ENCODE results near the gene DUSP10. TPM values are rescaled to one million over a fixed set of nuclear protein-coding genes. Genes with fewer than 3 reads are reported as not detected.

Gene DUSP10
- polyA plus RNA-seq, 3 donors from 2014 or later: 10.7 to 25.6 (median 14.7) TPM

GRCh38 chr1:221689138-221689537, 52.8 kb downstream of the DUSP10 start:
- DNase-seq: peak; percentile 38 to 59 (median 51)
- Mint-ChIP-seq H3K4me3 (peak overlapping the region in 4 of 5 donors; percentile 21 to 63 (median 40)), H3K36me3 (peaks cover 0 to 3% (median 0%) of the 10 kb centered on the region in 3 donors), H3K9me3 (no peaks in the 10 kb centered on the region), H3K27ac (peak overlapping the region; percentile 23 to 91 (median 83)), H3K4me1 (peaks cover 18 to 31% of the 10 kb centered on the region in 2 donors), H3K27me3 (ENCODE audit: low read depth in 3 of 3) (peaks cover 0 to 2% (median 2%) of the 10 kb centered on the region in 3 donors)

- Mint-ChIP-seq H3K4me1 (peaks cover 18 to 31% of the 10 kb centered on the region in 2 donors), H3K36me3 (peaks cover 0 to 3% (median 0%) of the 10 kb centered on the region in 3 donors), H3K27ac (peak overlapping the region; percentile 18 to 91 (median 78)), H3K27me3 (ENCODE audit: low read depth in 3 of 3) (peaks cover 0 to 2% (median 2%) of the 10 kb centered on the region in 3 donors), H3K9me3 (no peaks in the 10 kb centered on the region), H3K4me3 (peak overlapping the region in 4 of 5 donors; percentile 6 to 63 (median 36))
- DNase-seq: peak in 1 of 3 donors; percentile 6
These were observed 53.4 kb downstream of the DUSP10 start for GRCh38 chr1:221688488-221688843.

DNA sequence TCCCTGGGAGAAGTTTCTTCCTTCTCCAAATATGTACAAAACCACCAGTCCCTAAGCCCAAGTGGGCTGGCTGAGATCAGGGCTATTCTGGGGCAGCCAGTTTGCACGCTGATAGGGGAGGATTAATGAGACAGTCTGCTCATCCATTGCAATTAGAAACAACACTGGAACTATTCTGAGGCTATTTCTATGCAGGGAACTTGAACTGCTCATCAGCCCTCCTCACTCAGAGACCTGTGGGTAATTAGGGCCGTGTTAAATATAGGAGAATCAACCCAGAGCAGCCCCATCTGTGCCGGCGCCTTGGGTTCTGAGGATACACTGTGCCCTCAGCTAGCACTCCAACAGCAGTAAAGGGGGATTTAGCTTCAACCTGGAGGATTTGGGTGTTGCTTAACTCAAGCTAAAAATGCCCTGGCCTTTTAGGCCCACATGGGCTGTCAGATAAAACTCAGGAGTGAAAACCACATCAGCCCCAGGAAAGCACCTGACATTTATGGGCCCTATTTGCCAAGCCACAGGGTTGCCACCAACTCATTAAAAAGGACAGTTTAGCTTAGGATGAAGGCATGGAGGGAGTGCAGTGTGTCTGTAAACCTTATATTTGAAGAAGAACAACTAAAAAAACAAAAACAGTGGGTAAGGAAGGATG, 53.9 kb downstream of the DUSP10 start:
- H3K4me1 Mint-ChIP-seq: peaks cover 18 to 31% of the 10 kb centered on the region in 2 donors
- H3K36me3 Mint-ChIP-seq: peaks cover 0 to 3% (median 0%) of the 10 kb centered on the region in 3 donors
- peak overlapping the region in 4 of 5 donors; percentile 6 to 47 (median 36) for H3K4me3 Mint-ChIP-seq

DNA sequence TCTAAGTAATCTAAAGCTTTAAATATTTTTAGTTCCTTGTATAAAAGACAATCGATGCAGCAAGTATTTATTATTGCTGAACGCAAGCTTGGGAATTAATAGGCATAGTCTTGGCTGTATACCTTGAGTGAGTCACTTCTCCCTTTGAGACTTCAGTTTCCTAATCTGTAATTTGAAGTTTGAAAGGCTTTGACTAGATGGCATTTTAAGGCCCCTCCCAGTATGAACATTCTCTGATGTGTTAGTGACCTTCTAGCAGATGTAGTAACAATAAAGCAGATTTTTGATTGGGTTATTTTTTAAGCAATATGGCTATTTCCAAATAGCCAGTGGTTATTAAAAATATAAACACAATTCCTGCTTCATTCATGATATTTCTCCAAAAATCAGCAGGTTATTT, 58.2 kb downstream of the DUSP10 start:
- no peak overlapping the region for H3K27ac Mint-ChIP-seq
- peaks cover 0 to 4% (median 2%) of the 10 kb centered on the region in 3 donors for H3K27me3 Mint-ChIP-seq (ENCODE audit: low read depth in 3 of 3)
- no peak for DNase-seq
- H3K9me3 Mint-ChIP-seq: peaks cover 3 to 11% (median 7%) of the 10 kb centered on the region in 6 donors
- H3K36me3 Mint-ChIP-seq: peaks cover 7 to 9% (median 8%) of the 10 kb centered on the region in 3 donors
- no peak overlapping the region for H3K4me3 Mint-ChIP-seq
- H3K4me1 Mint-ChIP-seq: peaks cover 10 to 16% of the 10 kb centered on the region in 2 donors

More for the DNA sequence above, 53.9 kb downstream of the DUSP10 start:
- Mint-ChIP-seq H3K27ac (peak overlapping the region; percentile 60 to 91 (median 78)), H3K9me3 (no peaks in the 10 kb centered on the region), H3K27me3 (ENCODE audit: low read depth in 3 of 3) (peaks cover 0 to 2% (median 2%) of the 10 kb centered on the region in 3 donors)
- DNase-seq: peak in 1 of 3 donors; percentile 13

- no peak overlapping the region for H3K4me3 Mint-ChIP-seq
- no peak overlapping the region for H3K27ac Mint-ChIP-seq
- no peak for DNase-seq
- H3K36me3 Mint-ChIP-seq: peaks cover 8 to 12% (median 9%) of the 10 kb centered on the region in 3 donors
- no peaks in the 10 kb centered on the region for H3K4me1 Mint-ChIP-seq
- H3K9me3 Mint-ChIP-seq: peaks cover 3 to 11% (median 9%) of the 10 kb centered on the region in 6 donors
- peaks cover 0 to 2% (median 0%) of the 10 kb centered on the region in 3 donors for H3K27me3 Mint-ChIP-seq (ENCODE audit: low read depth in 3 of 3)
These were observed 61.8 kb downstream of the DUSP10 start for GRCh38 chr1:221680085-221680484.

- H3K27me3 Mint-ChIP-seq (ENCODE audit: low read depth in 3 of 3): peaks cover 0 to 2% (median 0%) of the 10 kb centered on the region in 3 donors
- no peak overlapping the region for H3K27ac Mint-ChIP-seq
- peaks cover 8 to 15% (median 9%) of the 10 kb centered on the region in 3 donors for H3K36me3 Mint-ChIP-seq
- H3K4me1 Mint-ChIP-seq: no peaks in the 10 kb centered on the region
- DNase-seq: no peak
- H3K9me3 Mint-ChIP-seq: peaks cover 3 to 11% (median 9%) of the 10 kb centered on the region in 6 donors
- H3K4me3 Mint-ChIP-seq: no peak overlapping the region
These were observed 63.9 kb downstream of the DUSP10 start for GRCh38 chr1:221678014-221678413.

GRCh38 chr1:221675880-221676800, 65.7 kb downstream of the DUSP10 start:
- H3K36me3 Mint-ChIP-seq: peaks cover 8 to 15% (median 9%) of the 10 kb centered on the region in 3 donors
- H3K27ac Mint-ChIP-seq: no peak overlapping the region
- DNase-seq: no peak
- no peak overlapping the region for H3K4me3 Mint-ChIP-seq
- H3K9me3 Mint-ChIP-seq: peaks cover 3 to 10% (median 9%) of the 10 kb centered on the region in 6 donors
- H3K4me1 Mint-ChIP-seq: no peaks in the 10 kb centered on the region
- H3K27me3 Mint-ChIP-seq (ENCODE audit: low read depth in 3 of 3): peaks cover 0 to 2% (median 0%) of the 10 kb centered on the region in 3 donors

- H3K36me3 Mint-ChIP-seq: peaks cover 0 to 8% (median 0%) of the 10 kb centered on the region in 3 donors
- peaks cover 0 to 2% (median 0%) of the 10 kb centered on the region in 3 donors for H3K27me3 Mint-ChIP-seq (ENCODE audit: low read depth in 3 of 3)
- DNase-seq: no peak
- H3K9me3 Mint-ChIP-seq: no peaks in the 10 kb centered on the region
- no peak overlapping the region for H3K4me3 Mint-ChIP-seq
- H3K27ac Mint-ChIP-seq: no peak overlapping the region
- no peaks in the 10 kb centered on the region for H3K4me1 Mint-ChIP-seq
These were observed 68.9 kb downstream of the DUSP10 start for GRCh38 chr1:221672965-221673364.

GRCh38 chr1:221672239-221672645, 69.6 kb downstream of the DUSP10 start:
- H3K9me3 Mint-ChIP-seq: no peaks in the 10 kb centered on the region
- no peak for DNase-seq
- no peak overlapping the region for H3K27ac Mint-ChIP-seq
- peaks cover 0 to 2% (median 2%) of the 10 kb centered on the region in 3 donors for H3K27me3 Mint-ChIP-seq (ENCODE audit: low read depth in 3 of 3)
- peaks cover 0 to 8% (median 0%) of the 10 kb centered on the region in 3 donors for H3K36me3 Mint-ChIP-seq
- H3K4me3 Mint-ChIP-seq: no peak overlapping the region
- no peaks in the 10 kb centered on the region for H3K4me1 Mint-ChIP-seq

DNA sequence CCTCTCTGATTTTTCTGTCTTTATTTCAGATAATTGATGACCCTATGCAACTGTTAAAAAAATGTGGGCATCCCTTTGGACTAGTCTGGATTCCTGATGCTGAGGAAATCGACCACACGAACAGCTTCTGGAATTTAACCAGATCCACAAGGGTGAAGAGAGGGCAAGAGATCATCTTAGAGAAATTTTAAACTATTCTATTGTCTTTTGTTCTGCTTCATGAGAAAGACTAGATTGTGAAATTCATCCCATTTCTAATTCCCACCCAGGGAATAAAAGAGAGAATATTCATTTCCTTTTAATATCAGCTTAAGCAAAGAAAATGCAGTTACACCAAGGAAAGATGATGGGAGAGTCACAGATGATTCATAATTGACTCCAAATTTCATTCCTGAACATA, 71.8 kb downstream of the DUSP10 start:
- Mint-ChIP-seq H3K27ac (no peak overlapping the region), H3K9me3 (no peaks in the 10 kb centered on the region), H3K4me1 (no peaks in the 10 kb centered on the region), H3K4me3 (no peak overlapping the region), H3K27me3 (ENCODE audit: low read depth in 3 of 3) (peaks cover 0 to 2% (median 2%) of the 10 kb centered on the region in 3 donors), H3K36me3 (peaks cover 0 to 3% (median 0%) of the 10 kb centered on the region in 3 donors)
- DNase-seq: no peak

DNA sequence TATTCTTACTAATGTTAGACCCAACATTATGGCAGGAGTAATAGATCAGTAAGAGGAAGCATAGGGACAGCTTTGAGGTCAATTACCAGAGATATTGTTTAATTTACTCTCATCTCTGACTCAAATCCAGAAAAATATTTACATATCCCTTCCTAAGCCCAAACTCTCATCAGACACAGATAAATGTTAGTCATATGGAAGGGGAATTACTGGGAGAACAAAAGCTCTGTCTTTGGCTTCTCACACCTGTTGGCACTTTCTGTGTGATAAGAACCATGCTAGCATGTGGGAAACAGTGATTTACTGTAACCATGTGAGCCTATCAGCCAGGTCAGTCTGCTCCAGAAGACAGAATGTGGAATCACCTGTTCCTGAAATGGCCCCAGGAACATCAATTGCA, 72.4 kb downstream of the DUSP10 start:
- H3K4me3 Mint-ChIP-seq: no peak overlapping the region
- H3K36me3 Mint-ChIP-seq: peaks cover 0 to 3% (median 0%) of the 10 kb centered on the region in 3 donors
- no peaks in the 10 kb centered on the region for H3K4me1 Mint-ChIP-seq
- peaks cover 0 to 2% (median 2%) of the 10 kb centered on the region in 3 donors for H3K27me3 Mint-ChIP-seq (ENCODE audit: low read depth in 3 of 3)
- no peaks in the 10 kb centered on the region for H3K9me3 Mint-ChIP-seq
- DNase-seq: no peak
- no peak overlapping the region for H3K27ac Mint-ChIP-seq

GRCh38 chr1:221667504-221667903, 74.4 kb downstream of the DUSP10 start:
- H3K27ac Mint-ChIP-seq: no peak overlapping the region
- H3K4me3 Mint-ChIP-seq: no peak overlapping the region
- no peak for DNase-seq
- no peaks in the 10 kb centered on the region for H3K4me1 Mint-ChIP-seq
- H3K36me3 Mint-ChIP-seq: no peaks in the 10 kb centered on the region
- no peaks in the 10 kb centered on the region for H3K9me3 Mint-ChIP-seq
- H3K27me3 Mint-ChIP-seq (ENCODE audit: low read depth in 3 of 3): peaks cover 0 to 2% (median 2%) of the 10 kb centered on the region in 3 donors

GRCh38 chr1:221664253-221664652, 77.6 kb downstream of the DUSP10 start:
- no peak for DNase-seq
- Mint-ChIP-seq H3K9me3 (no peaks in the 10 kb centered on the region), H3K4me3 (no peak overlapping the region), H3K27me3 (ENCODE audit: low read depth in 3 of 3) (peaks cover 0 to 2% (median 2%) of the 10 kb centered on the region in 3 donors), H3K4me1 (no peaks in the 10 kb centered on the region), H3K27ac (no peak overlapping the region), H3K36me3 (no peaks in the 10 kb centered on the region)

Data from immature natural killer cell (primary cell).